Body of pancreas (tissue), 4 donors: ENCODE measurements around the gene PDHX.

ENCODE experiments used
- POLR2A ChIP-seq, 3 donors: fragments of 450-650 bp; IDR thresholded peaks; one replicate each; pipeline ENCODE4 v1.6.1; 2016; ENCODE audit warnings: antibody characterized with exemption in 3 of 3, mild to moderate bottlenecking in 2 of 3
- TF ChIP-seq, protein P1 (sequence below), 7 experiments: fragments of 450-650 bp in 4 of 7; fragments of 200-600 bp in 3 of 7; sonication (generic) in 3 of 7; IDR thresholded peaks; one replicate each; pipeline ENCODE4 v1.5.1; 2016 to 2019; ENCODE audit warnings: antibody characterized with exemption in 7 of 7

GRCh38 chr11:34936945-34937629 lies 20.7 kb downstream of the PDHX start:
- TF ChIP-seq, protein P1, sequence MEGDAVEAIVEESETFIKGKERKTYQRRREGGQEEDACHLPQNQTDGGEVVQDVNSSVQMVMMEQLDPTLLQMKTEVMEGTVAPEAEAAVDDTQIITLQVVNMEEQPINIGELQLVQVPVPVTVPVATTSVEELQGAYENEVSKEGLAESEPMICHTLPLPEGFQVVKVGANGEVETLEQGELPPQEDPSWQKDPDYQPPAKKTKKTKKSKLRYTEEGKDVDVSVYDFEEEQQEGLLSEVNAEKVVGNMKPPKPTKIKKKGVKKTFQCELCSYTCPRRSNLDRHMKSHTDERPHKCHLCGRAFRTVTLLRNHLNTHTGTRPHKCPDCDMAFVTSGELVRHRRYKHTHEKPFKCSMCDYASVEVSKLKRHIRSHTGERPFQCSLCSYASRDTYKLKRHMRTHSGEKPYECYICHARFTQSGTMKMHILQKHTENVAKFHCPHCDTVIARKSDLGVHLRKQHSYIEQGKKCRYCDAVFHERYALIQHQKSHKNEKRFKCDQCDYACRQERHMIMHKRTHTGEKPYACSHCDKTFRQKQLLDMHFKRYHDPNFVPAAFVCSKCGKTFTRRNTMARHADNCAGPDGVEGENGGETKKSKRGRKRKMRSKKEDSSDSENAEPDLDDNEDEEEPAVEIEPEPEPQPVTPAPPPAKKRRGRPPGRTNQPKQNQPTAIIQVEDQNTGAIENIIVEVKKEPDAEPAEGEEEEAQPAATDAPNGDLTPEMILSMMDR (IDR thresholded peaks at IDR 0.05), result no peak
- TF ChIP-seq POLR2A (IDR thresholded peaks at IDR 0.05), result no peak
